ENCODE measurements around the gene RXFP1.

Gene RXFP1

DNA sequence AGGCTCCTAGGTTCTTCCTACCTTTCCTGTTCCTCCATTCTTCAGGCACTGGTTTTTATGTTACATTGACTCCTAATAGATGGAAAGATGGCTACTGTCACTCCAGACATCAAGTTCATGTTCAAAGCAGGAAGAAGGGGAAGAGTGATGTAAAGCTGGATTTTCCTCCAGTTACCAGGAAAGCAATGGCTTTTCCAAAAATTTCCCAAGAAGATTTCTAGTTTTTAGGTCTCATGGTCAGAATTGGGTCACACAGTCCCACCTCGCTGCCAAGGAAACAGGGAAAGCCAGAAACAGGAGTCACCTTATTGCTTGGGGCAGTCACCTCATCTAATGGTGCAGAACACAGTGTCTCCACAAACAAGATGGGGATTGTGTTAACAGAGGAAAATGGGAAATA lies 21.5 kb downstream of the RXFP1 start:
- no peak for DNase-seq (ENCODE audit: low spot score)

- no peak for DNase-seq (ENCODE audit: low spot score)
Measured at GRCh38 chr4:158544141-158544540, 22.5 kb downstream of the RXFP1 start.

DNA sequence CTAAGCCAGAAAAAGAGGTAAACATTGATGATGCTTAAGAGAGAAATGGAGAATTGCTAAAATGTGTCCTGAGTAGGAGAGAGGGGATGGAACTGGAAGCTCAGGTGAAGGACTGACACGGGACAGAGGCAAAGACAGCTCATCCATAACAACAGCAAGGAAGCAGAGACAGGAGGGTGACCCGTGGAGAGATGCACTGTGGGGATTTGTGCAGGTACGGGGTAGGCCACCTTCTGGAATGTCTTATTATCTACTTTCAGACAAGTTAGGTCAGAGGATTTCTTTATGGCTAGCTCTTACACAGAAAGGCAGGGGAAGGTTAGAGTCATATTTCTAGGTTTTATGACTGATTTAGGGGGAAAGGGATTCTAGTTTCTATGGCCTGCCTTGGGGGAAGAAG lies 31.7 kb downstream of the RXFP1 start:
- DNase-seq (ENCODE audit: low spot score): no peak

DNA sequence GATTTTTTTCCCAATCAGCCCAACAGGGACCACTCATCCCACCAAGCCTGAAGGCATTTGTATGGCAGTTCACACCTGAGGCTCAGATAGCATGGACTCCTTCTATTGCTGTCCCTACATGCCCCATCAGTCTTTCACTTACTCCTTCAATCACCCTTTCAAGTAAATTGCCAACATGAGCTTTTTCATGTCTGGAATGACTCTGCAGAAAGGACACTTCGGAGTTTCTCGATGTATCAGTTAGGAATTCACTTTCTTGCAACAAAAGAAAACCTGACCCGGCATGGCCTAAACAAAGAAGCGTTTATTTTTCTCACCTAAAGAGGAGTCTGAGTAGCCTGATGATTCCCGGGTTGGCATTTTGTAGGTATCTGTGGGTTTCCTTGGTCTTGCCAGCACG lies 38.6 kb downstream of the RXFP1 start:
- no peak for DNase-seq (ENCODE audit: low spot score)

DNA sequence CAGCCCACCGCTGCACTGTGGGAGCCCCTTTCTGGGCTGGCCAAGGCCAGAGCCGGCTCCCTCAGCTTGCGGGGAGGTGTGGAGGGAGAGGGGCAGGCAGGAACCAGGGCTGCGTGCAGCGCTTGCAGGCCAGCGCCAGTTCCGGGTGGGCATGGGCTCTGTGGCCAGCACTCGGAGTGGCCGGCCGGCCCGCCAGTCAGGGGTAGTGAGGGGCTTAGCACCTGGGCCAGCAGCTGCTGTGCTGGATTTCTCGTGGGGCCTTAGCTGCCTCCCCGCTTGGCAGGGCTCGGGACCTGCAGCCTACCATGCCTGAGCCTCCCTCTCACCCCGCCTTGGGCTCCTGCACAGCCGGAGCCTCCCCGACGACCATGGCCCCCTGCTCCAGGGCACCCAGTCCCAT lies 45.2 kb downstream of the RXFP1 start:
- DNase-seq (ENCODE audit: low spot score): no peak

- no peak for DNase-seq (ENCODE audit: low spot score)
Measured at GRCh38 chr4:158571736-158572135, 50.1 kb downstream of the RXFP1 start.

GRCh38 chr4:158572608-158573007 lies 50.9 kb downstream of the RXFP1 start:
- DNase-seq (ENCODE audit: low spot score): no peak

GRCh38 chr4:158578476-158578875 lies 56.8 kb downstream of the RXFP1 start:
- DNase-seq (ENCODE audit: low spot score): no peak

DNA sequence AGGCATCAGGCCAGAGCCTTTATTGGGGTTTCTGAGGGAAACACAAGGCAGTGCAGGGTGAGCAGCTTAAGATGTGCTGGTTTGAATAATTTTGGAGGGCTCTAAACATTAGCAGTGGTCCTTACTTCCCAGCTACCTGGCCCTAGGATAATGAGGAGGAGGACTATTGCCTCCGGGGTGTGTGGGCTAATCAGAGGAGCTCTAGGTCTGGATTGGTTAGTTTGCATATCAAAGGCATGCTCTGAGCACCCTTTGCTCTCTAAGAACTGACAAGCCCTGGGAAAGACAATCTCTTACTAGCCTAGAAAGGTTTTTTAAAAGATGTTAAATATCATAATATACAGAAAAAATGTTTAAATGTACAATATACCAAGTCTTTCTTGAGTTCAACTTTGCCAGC lies 58.4 kb downstream of the RXFP1 start:
- DNase-seq (ENCODE audit: low spot score): no peak

DNA sequence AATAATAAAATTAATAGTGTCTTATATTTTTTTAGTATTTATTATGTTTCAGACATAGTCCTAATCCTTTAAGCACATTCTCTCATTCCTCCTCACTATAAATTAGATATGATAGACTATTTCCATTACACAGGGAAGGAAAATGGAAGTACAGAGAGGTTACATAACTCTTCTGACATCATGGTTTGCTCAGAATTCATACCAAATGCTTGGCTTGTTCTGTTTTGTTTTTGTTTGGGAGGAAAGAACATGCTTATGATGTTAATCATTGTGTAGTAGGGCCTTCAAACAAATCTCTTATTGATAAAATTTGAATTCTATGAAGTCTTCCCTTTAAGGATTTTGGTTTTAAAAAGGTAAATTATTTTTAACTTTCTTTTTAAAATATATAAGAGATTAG lies 59.5 kb downstream of the RXFP1 start:
- no peak for DNase-seq (ENCODE audit: low spot score)

GRCh38 chr4:158586881-158587280 lies 65.2 kb downstream of the RXFP1 start:
- no peak for DNase-seq (ENCODE audit: low spot score)

DNA sequence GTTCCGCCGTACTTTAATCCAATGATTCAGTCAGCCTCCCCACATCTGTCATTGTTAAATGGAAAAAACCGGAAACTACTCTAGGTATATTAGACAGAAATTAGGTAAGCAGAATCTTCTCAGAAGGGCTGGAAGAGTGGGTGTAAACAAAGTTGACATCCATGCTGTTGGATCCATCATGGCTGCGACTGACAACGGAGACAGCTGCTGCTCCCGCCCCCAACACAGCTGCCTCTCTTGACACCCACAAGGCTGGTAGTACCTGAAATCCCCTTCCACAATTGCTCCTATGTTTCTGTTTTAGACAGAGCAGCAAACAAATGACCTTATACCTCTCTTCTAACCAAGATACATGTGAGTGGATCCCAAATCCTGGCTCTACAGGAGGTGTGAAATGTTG lies 66.6 kb downstream of the RXFP1 start:
- no peak for DNase-seq (ENCODE audit: low spot score)

DNA sequence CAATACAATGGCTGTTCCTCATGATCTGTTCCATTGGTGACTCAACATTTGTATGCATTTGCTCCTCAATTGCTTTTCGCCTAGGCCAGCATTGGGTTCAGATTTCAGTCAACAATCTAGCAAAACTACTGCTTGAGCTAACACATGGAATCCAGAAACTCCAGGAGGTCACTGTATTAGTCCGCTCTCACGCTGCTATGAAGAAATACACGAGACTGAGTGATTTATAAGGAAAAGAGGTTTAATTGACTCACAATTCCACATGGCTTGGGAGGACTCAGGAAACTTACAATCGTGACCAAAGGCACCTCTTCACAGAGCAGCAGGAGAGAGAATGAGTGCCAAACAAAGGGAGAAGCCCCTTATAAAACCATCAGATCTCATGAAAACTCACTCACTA lies 67.1 kb downstream of the RXFP1 start:
- no peak for DNase-seq (ENCODE audit: low spot score)

DNA sequence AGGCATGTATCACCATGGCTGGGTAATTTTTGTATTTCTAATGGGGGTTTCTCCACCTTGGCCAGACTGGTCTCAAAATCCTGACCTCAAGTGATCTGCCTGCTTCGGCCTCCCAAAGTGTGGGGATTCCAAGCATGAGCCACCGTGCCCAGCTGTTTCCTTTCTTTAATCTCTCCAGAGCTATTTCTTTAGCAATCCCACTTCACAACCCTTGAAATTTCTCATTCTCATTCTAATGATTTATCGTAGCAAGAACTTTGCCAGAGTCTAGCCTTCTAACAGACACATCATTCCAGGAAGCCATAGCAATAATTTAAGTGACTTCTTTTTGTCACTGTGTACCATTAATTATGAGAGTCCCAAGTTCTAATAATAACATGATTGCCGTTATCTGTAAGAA lies 68.6 kb downstream of the RXFP1 start:
- no peak for DNase-seq (ENCODE audit: low spot score)

DNA sequence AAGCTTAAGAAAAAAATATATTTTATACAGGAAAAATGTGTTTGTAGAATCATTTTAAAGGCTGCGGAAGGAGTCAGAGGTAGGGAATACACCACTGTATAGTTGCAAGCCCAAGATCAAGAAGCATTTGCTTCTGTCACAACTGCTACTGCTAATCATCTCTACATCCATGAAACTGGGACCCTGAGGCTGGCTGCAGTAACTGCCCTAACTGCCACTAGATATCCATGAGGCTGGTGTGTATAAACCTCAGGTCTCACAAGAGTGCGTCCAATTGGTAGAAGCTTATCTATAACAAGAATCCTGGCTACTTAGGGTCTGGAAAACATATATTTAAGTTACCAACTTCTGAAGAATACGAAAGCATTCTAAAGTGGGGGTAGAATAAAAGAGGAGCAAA lies 69.1 kb downstream of the RXFP1 start:
- no peak for DNase-seq (ENCODE audit: low spot score)

DNA sequence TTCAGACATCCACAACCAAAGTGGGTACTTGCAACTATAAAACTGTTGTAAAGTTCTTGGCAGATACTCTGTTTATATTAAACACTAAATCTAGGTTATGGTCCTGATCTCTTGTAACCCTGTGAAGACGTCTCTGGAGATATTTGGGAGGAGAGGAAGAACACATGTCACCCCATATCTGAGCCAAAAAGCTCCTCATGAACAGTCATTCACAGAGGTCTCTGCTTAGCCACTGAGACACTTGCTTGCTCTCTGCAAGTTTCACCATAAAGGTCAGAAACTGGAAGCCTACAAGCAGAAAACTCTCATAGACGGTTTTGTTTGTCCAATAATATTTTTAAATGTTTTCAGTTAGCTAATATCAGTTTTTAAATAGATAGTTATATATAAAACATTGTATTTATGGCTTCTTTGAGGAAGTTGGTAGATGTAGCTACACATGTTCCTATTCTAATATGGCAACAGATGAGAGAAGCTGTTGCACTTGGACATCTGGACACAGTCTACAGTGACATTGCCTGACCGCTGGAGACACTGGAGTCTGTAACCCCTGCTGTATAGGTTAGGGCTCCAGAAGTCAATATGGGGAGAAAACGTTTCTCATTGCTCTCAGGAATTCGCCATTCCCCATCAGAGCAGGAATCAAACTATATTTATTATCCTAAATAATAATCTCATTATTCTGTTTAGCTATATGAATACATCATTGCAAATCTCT lies 76.4 kb downstream of the RXFP1 start:
- DNase-seq (ENCODE audit: low spot score): no peak

- no peak for DNase-seq (ENCODE audit: low spot score)
Measured at GRCh38 chr4:158599150-158599549, 77.5 kb downstream of the RXFP1 start.

- DNase-seq (ENCODE audit: low spot score): no peak
Measured at GRCh38 chr4:158599765-158600498, 78.2 kb downstream of the RXFP1 start.

DNA sequence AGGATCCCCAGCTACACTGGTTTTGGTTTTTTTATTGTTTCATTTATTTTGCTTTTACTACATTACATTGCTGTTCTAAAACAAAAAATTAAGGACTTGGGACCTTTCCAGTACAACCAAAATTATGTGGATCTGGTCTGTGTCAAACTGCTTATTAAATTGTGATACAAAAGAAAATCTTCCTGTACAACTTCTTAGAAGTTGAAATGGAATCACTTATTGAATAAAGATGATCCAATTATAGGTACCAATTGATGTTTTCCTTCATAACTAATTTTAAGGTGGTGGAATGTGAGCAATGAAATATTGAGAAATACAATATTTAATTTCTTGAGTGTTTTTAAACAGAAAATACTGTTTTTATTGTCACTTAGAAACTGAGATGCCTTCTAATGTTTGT lies 82.7 kb downstream of the RXFP1 start:
- DNase-seq (ENCODE audit: low spot score): no peak

DNA sequence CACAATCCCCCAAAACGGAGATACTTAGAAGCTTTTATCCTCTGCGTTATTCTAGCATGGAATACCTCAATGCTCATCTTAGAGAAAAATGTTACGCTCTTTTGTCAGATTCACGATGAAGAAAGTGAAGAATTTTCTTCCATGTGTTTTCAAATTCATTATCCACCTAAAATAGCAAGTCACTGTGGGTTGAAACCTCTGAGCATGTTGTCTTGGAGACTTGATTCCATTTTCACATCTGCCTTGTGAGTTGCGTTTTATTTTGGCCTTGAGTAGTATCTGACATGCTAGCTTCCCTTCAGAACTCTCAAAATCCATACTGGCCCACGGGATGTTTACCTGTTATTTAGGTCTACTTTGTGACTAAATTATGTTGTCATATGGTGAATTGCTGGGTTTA lies 83.7 kb downstream of the RXFP1 start:
- no peak for DNase-seq (ENCODE audit: low spot score)

- DNase-seq (ENCODE audit: low spot score): no peak
Measured at GRCh38 chr4:158606969-158607368, 85.3 kb downstream of the RXFP1 start.

DNA sequence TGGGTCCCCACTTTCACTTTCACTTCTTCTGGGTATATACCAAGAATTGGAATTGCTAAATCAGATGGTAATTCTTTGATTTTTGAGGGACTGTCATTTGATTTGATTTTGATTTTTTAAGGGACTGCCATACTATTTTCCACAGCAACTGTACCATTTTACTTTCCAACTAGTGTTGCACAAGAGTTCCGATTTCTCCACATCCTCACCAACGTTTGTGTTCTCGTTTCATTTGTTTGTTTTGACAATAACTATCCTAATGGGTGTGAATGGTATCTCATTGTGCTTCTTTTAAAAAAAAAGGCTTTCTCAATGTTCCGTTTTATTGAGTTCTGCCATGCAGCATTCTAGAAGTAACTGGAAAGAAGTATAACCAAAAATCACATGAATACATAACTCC lies 87.4 kb downstream of the RXFP1 start:
- DNase-seq (ENCODE audit: low spot score): no peak

DNA sequence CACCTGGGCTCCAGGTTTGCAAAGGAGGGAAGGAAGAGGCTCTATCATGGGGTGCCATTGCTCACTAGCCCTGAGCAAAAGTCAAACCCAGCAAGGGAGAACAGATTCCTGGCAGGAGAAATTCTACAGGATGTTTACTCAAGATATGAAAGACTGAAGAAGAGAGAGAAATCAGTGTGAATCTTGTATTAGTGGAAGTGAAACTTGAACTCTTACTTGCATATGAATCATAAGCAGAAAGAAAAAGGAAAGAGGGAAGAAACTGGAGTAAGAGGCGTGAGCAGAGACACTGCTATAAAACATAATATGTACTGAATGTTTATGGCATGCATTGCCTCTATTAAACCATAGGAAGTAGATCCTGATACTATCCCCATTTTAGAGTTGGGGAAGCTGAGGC lies 89.1 kb downstream of the RXFP1 start:
- DNase-seq (ENCODE audit: low spot score): no peak

GRCh38 chr4:158613046-158613445 lies 91.4 kb downstream of the RXFP1 start:
- no peak for DNase-seq (ENCODE audit: low spot score)

Data from CD4-positive, alpha-beta T cell treated with Interleukin-2 at 100 ng/mL for 4 hours (primary cell).